Erythroblast (primary cell): ENCODE data around the gene MORC2.

ENCODE experiments used
- GATA1 ChIP-seq: IDR thresholded peaks from 2 replicates; pipeline ENCODE4 v1.6.1; 2011; ENCODE audit warnings: low read depth, mild to moderate bottlenecking, control low read depth, low read length, moderate library complexity
- POLR2A ChIP-seq: IDR thresholded peaks from 2 replicates; pipeline ENCODE4 v1.6.1; 2011; ENCODE audit warnings: mild to moderate bottlenecking, low read length

DNA sequence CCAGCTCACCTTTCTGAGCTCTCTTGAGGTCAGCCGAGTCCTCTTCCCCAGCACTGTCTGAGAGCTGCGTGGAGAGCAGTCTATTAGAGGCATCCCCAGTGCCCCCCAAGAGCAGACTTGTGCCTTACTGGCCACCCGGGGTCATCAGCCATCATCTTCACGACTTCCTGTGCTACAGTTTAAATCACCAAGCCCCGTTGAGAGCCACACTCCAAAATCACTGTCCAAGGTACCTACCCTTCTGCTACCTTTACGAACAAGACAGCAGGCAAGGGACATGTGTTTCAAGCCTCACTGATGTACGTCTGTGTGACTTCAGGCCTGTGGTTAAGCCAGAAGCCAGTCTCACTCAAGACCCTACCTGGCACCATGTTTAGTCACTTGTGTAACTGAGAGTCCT is 35.1 kb downstream of the MORC2 start:
- TF ChIP-seq POLR2A (no peak), GATA1 (no peak)
